GM12878 (cell line): ENCODE data around the gene ABCG5.

Source experiments
- ASH2L ChIP-seq: fragments of 300-600, 200-600 bp; sonication (generic); IDR thresholded peaks from 2 replicates; pipeline ENCODE4 v1.6.1; 2017; ENCODE audit warnings: low read depth, mild to moderate bottlenecking, borderline replicate concordance
- ATF7 ChIP-seq: fragments of 450-650 bp; IDR thresholded peaks from 2 replicates; pipeline ENCODE4 v1.6.1; 2016; ENCODE audit warnings: low read depth, mild to moderate bottlenecking
- EP300 ChIP-seq, 2 experiments: fragments of 150-350 bp in 1 of 2; IDR thresholded peaks; 2 replicates each; pipeline ENCODE4 v1.6.1; 2011 to 2012; ENCODE audit warnings: low read depth in 2 of 2, low read length in 2 of 2, borderline replicate concordance in 1 of 2, improper control_type of control experiment in 1 of 2, inconsistent platforms in 1 of 2; ENCODE audit not compliant: control insufficient read depth in 1 of 2
- EZH2 ChIP-seq: IDR thresholded peaks from 2 replicates; pipeline ENCODE4 v1.6.1; 2012; ENCODE audit warnings: low read depth, mild to moderate bottlenecking, control low read depth, inconsistent platforms, low read length, borderline replicate concordance; ENCODE audit not compliant: control insufficient read depth
- HDGF ChIP-seq: fragments of 450-650 bp; IDR thresholded peaks from 2 replicates; pipeline ENCODE4 v1.6.1; 2016; ENCODE audit warnings: antibody characterized with exemption
- POLR2A ChIP-seq: IDR thresholded peaks from 2 replicates; pipeline ENCODE4 v1.6.1; 2011; ENCODE audit warnings: low read depth, mild to moderate bottlenecking, low read length
- RAD21 ChIP-seq: IDR thresholded peaks from 2 replicates; pipeline ENCODE4 v1.6.1; 2011; ENCODE audit warnings: mild to moderate bottlenecking, low read depth, low read length, moderate library complexity; ENCODE audit not compliant: insufficient read depth
- RBBP5 ChIP-seq: fragments of 200-600 bp; sonication (generic); conservative IDR thresholded peaks from 2 replicates; pipeline ENCODE4 v1.6.1; 2016
- SIX5 ChIP-seq: IDR thresholded peaks from 2 replicates; pipeline ENCODE4 v1.6.1; 2011; ENCODE audit warnings: mild to moderate bottlenecking, low read depth, low read length, moderate library complexity; ENCODE audit not compliant: severe bottlenecking
- SUZ12 ChIP-seq: fragments of 200-600 bp; sonication (generic); IDR thresholded peaks from one replicate; pipeline ENCODE4 v1.6.1; 2018; ENCODE audit warnings: antibody characterized with exemption, mild to moderate bottlenecking; ENCODE audit not compliant: unreplicated experiment
- ZNF622 ChIP-seq: fragments of 450-650 bp; IDR thresholded peaks from 2 replicates; pipeline ENCODE4 v1.6.1; 2017; ENCODE audit warnings: mild to moderate bottlenecking, inconsistent platforms
- TF ChIP-seq, protein P1 (sequence below), 3 experiments: IDR thresholded peaks in 2 of 3; conservative IDR thresholded peaks in 1 of 3; 2 replicates each; pipeline ENCODE4 v1.5.1; 2011; ENCODE audit warnings: low read depth in 3 of 3, low read length in 3 of 3, mild to moderate bottlenecking in 3 of 3, control low read depth in 2 of 3, moderate library complexity in 2 of 3, inconsistent platforms in 1 of 3, mixed read lengths in 1 of 3; ENCODE audit not compliant: control insufficient read depth in 2 of 3, insufficient read depth in 1 of 3; ENCODE audit errors: extremely low read depth in 1 of 3
- TF ChIP-seq, protein P2 (sequence below): fragments of 450-650 bp; IDR thresholded peaks from 2 replicates; pipeline ENCODE4 v1.6.1; 2014; ENCODE audit warnings: mild to moderate bottlenecking
- TF ChIP-seq, protein P3 (sequence below): fragments of 450-650 bp; IDR thresholded peaks from 2 replicates; pipeline ENCODE4 v1.6.1; 2016; ENCODE audit warnings: mild to moderate bottlenecking

DNA sequence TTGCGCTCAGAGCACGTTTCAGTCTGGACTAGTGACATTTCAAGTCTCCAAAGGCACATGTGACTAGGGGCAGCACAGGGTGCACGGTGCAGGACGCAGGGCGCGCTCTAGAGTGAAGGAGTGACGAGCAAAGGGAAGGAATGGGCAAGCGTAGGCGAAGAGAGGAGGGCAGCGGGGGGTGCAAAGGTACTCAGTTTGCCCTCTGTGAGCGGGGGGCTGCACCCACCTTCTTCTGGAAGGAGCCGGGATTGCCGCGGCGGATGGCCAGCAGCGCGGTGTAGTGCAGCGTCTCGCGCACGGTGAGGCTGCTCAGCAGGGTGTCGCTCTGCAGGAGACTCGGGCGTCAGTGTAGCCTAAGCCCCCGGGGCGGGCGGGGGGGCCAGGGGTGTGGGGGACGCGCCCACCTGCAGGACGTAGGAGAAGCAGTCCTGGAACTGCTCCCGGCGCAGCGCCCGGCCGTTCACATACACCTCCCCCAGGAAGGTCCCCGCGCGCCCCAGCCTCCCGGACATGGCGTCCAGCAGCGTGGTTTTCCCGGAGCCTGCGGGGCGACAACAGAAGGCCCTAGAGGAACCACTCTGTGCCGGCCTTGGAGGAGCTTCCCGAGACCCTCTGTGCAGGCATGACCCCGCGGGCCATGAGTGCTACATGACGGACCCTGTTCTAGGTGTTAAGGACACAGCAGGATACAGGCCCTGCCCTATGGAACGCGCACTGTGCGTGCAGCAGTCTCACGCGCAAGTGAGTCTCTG lies 6.9 kb downstream of the ABCG5 start:
- TF ChIP-seq HDGF: no peak
- TF ChIP-seq, protein P1, sequence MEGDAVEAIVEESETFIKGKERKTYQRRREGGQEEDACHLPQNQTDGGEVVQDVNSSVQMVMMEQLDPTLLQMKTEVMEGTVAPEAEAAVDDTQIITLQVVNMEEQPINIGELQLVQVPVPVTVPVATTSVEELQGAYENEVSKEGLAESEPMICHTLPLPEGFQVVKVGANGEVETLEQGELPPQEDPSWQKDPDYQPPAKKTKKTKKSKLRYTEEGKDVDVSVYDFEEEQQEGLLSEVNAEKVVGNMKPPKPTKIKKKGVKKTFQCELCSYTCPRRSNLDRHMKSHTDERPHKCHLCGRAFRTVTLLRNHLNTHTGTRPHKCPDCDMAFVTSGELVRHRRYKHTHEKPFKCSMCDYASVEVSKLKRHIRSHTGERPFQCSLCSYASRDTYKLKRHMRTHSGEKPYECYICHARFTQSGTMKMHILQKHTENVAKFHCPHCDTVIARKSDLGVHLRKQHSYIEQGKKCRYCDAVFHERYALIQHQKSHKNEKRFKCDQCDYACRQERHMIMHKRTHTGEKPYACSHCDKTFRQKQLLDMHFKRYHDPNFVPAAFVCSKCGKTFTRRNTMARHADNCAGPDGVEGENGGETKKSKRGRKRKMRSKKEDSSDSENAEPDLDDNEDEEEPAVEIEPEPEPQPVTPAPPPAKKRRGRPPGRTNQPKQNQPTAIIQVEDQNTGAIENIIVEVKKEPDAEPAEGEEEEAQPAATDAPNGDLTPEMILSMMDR (IDR thresholded peaks at IDR 0.05 in 2 of 3, conservative IDR thresholded peaks at IDR 0.05 in 1 of 3; ENCODE audit: control insufficient read depth in 2 of 3, extremely low read depth in 1 of 3, insufficient read depth in 1 of 3, low read depth in 3 of 3, low read length in 3 of 3): no peak
- no peak for TF ChIP-seq SIX5
- TF ChIP-seq ZNF622: no peak
- TF ChIP-seq EP300 (IDR thresholded peaks at IDR 0.05; ENCODE audit: borderline replicate concordance in 1 of 2, control insufficient read depth in 1 of 2, low read depth in 2 of 2, low read length in 2 of 2): no peak
- TF ChIP-seq EZH2: no peak
- TF ChIP-seq POLR2A: no peak
- TF ChIP-seq ATF7: no peak
- TF ChIP-seq SUZ12: no peak
- TF ChIP-seq, protein P2, sequence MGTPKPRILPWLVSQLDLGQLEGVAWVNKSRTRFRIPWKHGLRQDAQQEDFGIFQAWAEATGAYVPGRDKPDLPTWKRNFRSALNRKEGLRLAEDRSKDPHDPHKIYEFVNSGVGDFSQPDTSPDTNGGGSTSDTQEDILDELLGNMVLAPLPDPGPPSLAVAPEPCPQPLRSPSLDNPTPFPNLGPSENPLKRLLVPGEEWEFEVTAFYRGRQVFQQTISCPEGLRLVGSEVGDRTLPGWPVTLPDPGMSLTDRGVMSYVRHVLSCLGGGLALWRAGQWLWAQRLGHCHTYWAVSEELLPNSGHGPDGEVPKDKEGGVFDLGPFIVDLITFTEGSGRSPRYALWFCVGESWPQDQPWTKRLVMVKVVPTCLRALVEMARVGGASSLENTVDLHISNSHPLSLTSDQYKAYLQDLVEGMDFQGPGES: no peak
- TF ChIP-seq, protein P3, sequence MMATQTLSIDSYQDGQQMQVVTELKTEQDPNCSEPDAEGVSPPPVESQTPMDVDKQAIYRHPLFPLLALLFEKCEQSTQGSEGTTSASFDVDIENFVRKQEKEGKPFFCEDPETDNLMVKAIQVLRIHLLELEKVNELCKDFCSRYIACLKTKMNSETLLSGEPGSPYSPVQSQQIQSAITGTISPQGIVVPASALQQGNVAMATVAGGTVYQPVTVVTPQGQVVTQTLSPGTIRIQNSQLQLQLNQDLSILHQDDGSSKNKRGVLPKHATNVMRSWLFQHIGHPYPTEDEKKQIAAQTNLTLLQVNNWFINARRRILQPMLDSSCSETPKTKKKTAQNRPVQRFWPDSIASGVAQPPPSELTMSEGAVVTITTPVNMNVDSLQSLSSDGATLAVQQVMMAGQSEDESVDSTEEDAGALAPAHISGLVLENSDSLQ: no peak
- no peak for TF ChIP-seq RAD21
- TF ChIP-seq ASH2L: no peak
- TF ChIP-seq RBBP5: no peak
